Tibial artery (tissue), 4 donors: ENCODE data around the gene MADD.

Experiments used
- DNase-seq, 2 donors: peaks; one replicate each; pipeline ENCODE4 v3.0.0-alpha.2; 2019
- H3K27ac ChIP-seq, 2 donors: fragments of 200-600 bp; sonication (generic) in 1 of 2; 1 replicate in 1 of 2; 2 replicates in 1 of 2; pipeline ENCODE4 v1.5.1; 2018 to 2019; ENCODE audit warnings: mild to moderate bottlenecking in 1 of 2
- H3K27me3 ChIP-seq, 2 donors: fragments of 200-600 bp; sonication (generic) in 1 of 2; one replicate each; pipeline versions ENCODE4 v1.5.1 to v1.6.0; 2016 to 2019
- H3K36me3 ChIP-seq, 3 donors: fragments of 200-600 bp; sonication (generic) in 2 of 3; one replicate each; pipeline ENCODE4 v1.5.1; 2016 to 2019; ENCODE audit warnings: mild to moderate bottlenecking in 2 of 3
- H3K4me1 ChIP-seq, 4 donors: fragments of 200-600 bp; sonication (generic) in 2 of 4; 1 replicate in 3 of 4; 2 replicates in 1 of 4; pipeline ENCODE4 v1.5.1; 2016 to 2019
- H3K4me3 ChIP-seq, 2 donors: fragments of 200-600 bp; sonication (generic) in 1 of 2; 1 replicate in 1 of 2; 2 replicates in 1 of 2; pipeline ENCODE4 v1.5.1; 2018 to 2019; ENCODE audit warnings: mild to moderate bottlenecking in 2 of 2
- H3K9me3 ChIP-seq, 3 donors: fragments of 200-600 bp; sonication (generic) in 1 of 3; one replicate each; pipeline ENCODE4 v1.5.1; 2016 to 2019
- intact Hi-C: fragments of 100-400 bp; cut with DNase I; formaldehyde crosslinking; loops from one replicate; pipeline ENCODE4 v1.15.0; 2023; ENCODE audit warnings: low total_unique reads
- TF ChIP-seq, protein P1 (sequence below), 2 experiments: fragments of 200-600 bp in 1 of 2; fragments of 450-650 bp in 1 of 2; IDR thresholded peaks; one replicate each; pipeline ENCODE4 v1.5.1; 2017 to 2019; ENCODE audit warnings: antibody characterized with exemption in 2 of 2, mild to moderate bottlenecking in 1 of 2, moderate library complexity in 1 of 2

MADD gene

DNA sequence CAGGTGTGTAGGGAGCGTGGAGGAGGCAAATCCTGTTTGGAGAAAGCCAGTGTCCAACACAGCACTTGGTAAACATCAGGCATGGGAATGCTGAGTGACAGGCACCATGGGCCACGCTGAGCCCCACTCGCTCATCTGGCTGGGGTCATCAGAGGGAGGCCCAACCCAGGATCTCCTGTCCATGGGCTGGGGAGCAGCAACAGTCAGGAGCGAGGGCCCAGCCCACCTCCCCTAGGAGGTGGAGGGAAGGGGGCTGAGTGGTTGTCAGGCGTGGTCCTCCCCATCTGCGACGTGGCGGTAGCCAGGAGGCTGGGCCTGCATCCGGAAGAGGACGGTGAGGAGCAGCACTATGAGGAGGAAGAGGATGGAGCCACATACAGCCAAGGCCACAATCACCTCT, 30.1 kb upstream of the MADD start:
- H3K27ac ChIP-seq: no peak overlapping the region
- no peaks in the 10 kb centered on the region for H3K27me3 ChIP-seq
- peak in 1 of 2 donors; percentile 15 for DNase-seq
- no peak overlapping the region for H3K4me3 ChIP-seq
- H3K36me3 ChIP-seq: peaks cover 52 to 96% (median 70%) of the 10 kb centered on the region in 3 donors
- intact Hi-C loops: no loop called here
- TF ChIP-seq, protein P1, sequence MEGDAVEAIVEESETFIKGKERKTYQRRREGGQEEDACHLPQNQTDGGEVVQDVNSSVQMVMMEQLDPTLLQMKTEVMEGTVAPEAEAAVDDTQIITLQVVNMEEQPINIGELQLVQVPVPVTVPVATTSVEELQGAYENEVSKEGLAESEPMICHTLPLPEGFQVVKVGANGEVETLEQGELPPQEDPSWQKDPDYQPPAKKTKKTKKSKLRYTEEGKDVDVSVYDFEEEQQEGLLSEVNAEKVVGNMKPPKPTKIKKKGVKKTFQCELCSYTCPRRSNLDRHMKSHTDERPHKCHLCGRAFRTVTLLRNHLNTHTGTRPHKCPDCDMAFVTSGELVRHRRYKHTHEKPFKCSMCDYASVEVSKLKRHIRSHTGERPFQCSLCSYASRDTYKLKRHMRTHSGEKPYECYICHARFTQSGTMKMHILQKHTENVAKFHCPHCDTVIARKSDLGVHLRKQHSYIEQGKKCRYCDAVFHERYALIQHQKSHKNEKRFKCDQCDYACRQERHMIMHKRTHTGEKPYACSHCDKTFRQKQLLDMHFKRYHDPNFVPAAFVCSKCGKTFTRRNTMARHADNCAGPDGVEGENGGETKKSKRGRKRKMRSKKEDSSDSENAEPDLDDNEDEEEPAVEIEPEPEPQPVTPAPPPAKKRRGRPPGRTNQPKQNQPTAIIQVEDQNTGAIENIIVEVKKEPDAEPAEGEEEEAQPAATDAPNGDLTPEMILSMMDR (IDR thresholded peaks at IDR 0.05): no peak
- H3K9me3 ChIP-seq: no peaks in the 10 kb centered on the region
- no peaks in the 10 kb centered on the region for H3K4me1 ChIP-seq

DNA sequence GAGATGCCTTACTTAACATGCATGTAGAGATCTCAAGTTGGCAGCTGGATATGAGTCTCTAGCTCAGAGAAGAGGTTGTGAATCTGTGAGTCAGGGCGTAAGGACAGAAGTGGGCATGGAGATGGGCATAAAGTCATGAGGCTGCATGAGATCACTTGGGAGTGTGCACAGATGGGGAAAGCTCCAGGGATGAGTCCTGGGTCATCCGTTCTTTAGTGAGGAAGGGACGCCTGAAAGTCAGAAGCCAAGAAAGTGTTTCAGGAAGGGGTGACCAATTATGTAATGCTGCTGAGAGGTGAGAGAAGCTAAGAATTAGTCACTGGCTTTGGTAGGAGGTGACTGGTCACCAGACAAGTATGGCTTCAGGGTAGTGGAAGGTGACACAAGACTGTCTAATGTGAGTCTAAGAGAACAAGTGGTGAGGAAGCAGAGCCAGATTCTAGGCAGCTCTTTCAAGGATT, 28.1 kb upstream of the MADD start:
- TF ChIP-seq, protein P1 (IDR thresholded peaks at IDR 0.05): no peak
- intact Hi-C loops: no loop called here
- Histone ChIP-seq H3K27me3 (no peaks in the 10 kb centered on the region), H3K36me3 (peaks cover 59 to 91% (median 73%) of the 10 kb centered on the region in 3 donors), H3K4me3 (no peak overlapping the region), H3K9me3 (no peaks in the 10 kb centered on the region), H3K4me1 (peaks cover 0 to 2% (median 0%) of the 10 kb centered on the region in 4 donors), H3K27ac (no peak overlapping the region)
- DNase-seq: no peak

- no peak for DNase-seq
- Histone ChIP-seq H3K9me3 (no peaks in the 10 kb centered on the region), H3K36me3 (peaks cover 59 to 84% (median 73%) of the 10 kb centered on the region in 3 donors), H3K27ac (no peak overlapping the region), H3K27me3 (no peaks in the 10 kb centered on the region), H3K4me1 (peaks cover 0 to 11% (median 7%) of the 10 kb centered on the region in 4 donors), H3K4me3 (no peak overlapping the region)
- intact Hi-C loops: no loop called here
- TF ChIP-seq, protein P1 (IDR thresholded peaks at IDR 0.05): no peak
Observed at GRCh38 chr11:47242596-47243192, 27.2 kb upstream of the MADD start.

DNA sequence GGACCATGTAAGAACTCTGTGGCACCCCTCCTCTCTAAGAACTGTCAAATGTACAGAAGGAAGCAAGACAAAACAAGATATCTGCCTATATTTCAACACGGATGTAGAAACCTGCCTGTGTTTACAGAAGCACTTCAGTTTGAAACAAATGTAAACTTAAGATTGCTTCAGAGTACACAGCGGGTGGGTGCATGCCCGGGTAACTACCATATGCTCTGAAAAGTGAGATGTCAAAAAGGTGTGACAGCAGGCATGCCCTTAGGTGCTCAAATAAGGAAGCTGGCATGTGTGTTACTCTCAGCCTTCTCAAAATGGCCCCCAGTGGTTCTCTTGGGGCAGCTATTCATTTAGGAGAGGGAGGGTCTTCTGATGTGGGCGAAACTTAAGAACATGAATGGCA, 26.5 kb upstream of the MADD start:
- no peak overlapping the region for H3K4me3 ChIP-seq
- DNase-seq: no peak
- peaks cover 0 to 18% (median 11%) of the 10 kb centered on the region in 4 donors for H3K4me1 ChIP-seq
- intact Hi-C loops: no loop called here
- TF ChIP-seq, protein P1 (IDR thresholded peaks at IDR 0.05): no peak
- H3K36me3 ChIP-seq: peaks cover 59 to 77% (median 71%) of the 10 kb centered on the region in 3 donors
- no peaks in the 10 kb centered on the region for H3K9me3 ChIP-seq
- H3K27ac ChIP-seq: no peak overlapping the region
- no peaks in the 10 kb centered on the region for H3K27me3 ChIP-seq

DNA sequence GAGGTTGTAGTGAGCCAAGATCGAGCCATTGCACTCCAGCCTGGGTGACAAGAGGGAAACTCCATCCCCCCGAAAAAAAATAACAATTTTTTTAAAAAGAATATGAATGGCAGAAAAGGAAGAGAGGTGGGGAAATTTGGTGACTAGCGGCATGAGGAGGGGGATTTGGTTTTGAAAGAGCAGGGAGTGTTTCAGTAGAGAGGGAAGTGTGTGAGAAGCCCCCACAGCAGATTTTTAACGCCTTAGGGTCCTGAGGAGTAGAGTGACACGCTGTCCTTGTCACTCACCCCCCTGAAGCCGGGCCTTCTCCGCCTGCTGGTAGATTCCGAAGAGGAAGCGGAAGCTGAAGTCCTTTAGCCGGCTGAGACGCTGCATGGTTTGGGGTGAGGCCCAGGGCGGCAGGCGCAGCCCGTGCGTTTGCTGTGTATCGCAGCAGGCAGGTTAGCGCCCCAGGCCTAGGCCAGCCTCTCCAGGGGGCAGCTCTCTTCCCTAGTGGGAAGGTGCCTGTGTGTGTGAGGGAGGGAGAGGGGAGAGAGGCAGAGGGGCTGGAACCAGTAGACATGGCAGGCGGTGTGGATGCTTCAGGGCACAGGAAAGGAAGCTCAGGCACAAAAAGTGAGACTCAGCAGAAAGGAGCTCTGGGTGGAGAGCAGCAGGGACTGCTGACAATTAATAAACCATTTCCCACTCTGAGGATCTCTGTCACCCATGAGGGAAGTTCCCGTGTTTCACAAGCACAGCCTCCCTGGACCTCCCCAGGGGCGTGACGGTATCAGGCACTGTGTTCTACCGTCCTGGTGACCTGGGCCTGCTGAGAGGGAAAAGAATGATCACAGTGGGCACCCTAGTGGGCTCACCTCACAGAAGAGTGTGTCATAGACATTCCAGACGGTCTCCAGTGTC, 25.2 kb upstream of the MADD start:
- DNase-seq: no peak
- Histone ChIP-seq H3K4me1 (peaks cover 0 to 25% (median 17%) of the 10 kb centered on the region in 4 donors), H3K27ac (no peak overlapping the region), H3K4me3 (no peak overlapping the region), H3K9me3 (no peaks in the 10 kb centered on the region), H3K27me3 (no peaks in the 10 kb centered on the region), H3K36me3 (peaks cover 48 to 64% (median 59%) of the 10 kb centered on the region in 3 donors)
- intact Hi-C loops: no loop called here
- TF ChIP-seq, protein P1 (IDR thresholded peaks at IDR 0.05): no peak
